NB4 (cell line): ENCODE measurements around the gene SPDL1.

Experiments used
- DNase-seq: peaks from one replicate; pipeline ENCODE4 v3.0.0; 2010; ENCODE audit warnings: low read depth
- H3K4me3 ChIP-seq: one replicate; pipeline ENCODE4 v1.5.1; 2011; ENCODE audit warnings: mild to moderate bottlenecking, low read depth, low read length, moderate library complexity
- MYC ChIP-seq: IDR thresholded peaks from 2 replicates; pipeline ENCODE4 v1.6.1; 2011; ENCODE audit warnings: low read depth, low read length
- POLR2A ChIP-seq: IDR thresholded peaks from 2 replicates; pipeline ENCODE4 v1.6.1; 2011; ENCODE audit warnings: mild to moderate bottlenecking; ENCODE audit not compliant: insufficient read length; ENCODE audit errors: extremely low read depth
- TF ChIP-seq, protein P1 (sequence below): IDR thresholded peaks from one replicate; pipeline ENCODE4 v1.5.1; 2012; ENCODE audit warnings: low read depth, low read length
- TF ChIP-seq, protein P2 (sequence below): IDR thresholded peaks from 2 replicates; pipeline ENCODE4 v1.6.1; 2011; ENCODE audit warnings: low read depth, low read length

Gene SPDL1

DNA sequence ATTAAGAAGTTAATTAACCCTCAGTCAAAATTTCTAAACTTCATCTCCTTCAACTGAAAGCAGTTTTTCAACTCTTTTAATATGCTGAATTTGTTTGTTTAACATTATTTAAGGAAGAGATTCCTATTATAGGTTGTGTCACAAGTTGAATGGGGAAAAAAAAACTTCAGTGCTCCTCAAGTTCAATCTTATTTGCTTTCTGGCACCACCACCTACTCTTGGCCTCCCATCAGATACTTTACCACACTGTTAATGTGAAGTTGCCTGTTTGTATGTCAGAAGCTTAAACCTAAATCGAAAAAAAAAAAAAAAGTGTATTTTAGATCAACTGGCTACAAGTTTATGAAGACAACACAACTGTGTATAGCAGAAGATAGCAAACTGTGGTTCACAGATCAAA lies 49.4 kb downstream of the SPDL1 start:
- TF ChIP-seq POLR2A (no peak), MYC (no peak)
- TF ChIP-seq, protein P1, sequence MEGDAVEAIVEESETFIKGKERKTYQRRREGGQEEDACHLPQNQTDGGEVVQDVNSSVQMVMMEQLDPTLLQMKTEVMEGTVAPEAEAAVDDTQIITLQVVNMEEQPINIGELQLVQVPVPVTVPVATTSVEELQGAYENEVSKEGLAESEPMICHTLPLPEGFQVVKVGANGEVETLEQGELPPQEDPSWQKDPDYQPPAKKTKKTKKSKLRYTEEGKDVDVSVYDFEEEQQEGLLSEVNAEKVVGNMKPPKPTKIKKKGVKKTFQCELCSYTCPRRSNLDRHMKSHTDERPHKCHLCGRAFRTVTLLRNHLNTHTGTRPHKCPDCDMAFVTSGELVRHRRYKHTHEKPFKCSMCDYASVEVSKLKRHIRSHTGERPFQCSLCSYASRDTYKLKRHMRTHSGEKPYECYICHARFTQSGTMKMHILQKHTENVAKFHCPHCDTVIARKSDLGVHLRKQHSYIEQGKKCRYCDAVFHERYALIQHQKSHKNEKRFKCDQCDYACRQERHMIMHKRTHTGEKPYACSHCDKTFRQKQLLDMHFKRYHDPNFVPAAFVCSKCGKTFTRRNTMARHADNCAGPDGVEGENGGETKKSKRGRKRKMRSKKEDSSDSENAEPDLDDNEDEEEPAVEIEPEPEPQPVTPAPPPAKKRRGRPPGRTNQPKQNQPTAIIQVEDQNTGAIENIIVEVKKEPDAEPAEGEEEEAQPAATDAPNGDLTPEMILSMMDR = no peak
- TF ChIP-seq, protein P2, sequence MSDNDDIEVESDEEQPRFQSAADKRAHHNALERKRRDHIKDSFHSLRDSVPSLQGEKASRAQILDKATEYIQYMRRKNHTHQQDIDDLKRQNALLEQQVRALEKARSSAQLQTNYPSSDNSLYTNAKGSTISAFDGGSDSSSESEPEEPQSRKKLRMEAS = no peak
- no peak for DNase-seq
- H3K4me3 ChIP-seq = no peak overlapping the region

DNA sequence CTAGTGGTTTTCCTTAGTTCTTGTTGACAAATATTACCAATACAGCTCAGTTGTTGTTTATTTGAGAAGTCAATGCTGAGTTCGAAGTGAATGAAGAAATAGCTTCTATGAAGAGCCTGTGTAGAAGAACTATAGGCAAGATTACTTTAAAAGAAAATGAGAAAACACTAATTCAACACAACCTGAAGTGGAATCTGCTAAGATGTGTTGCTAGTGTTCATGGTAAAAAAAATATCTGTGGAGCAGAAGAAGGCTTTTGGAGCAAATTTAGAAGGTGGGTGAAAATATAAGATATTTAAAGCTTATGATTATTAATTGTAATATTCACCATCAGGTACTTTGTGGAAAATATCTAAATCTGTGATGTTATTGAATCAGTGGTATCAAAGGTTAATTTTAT lies 51.0 kb downstream of the SPDL1 start:
- no peak overlapping the region for H3K4me3 ChIP-seq
- TF ChIP-seq, protein P2 = no peak
- TF ChIP-seq POLR2A (no peak), MYC (no peak)
- TF ChIP-seq, protein P1 = no peak
- no peak for DNase-seq

DNA sequence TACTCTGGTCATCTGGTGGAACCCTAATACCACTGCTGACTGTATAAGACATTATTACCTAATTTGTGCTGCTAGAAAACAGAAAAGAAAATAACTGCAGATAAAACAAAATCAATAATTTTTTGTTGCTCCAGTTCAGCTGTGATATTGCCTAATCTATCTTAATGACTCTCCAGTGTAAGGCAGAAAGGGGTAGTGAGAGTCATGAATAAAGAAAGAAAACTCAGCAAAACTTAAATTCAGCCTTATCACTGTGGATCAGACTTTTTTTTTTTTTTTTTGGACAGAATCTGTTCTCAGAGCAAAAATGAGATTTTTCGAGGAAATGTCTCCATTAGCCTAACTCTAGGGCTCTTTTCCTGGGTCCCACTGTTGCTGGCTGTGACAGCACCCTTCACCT lies 52.4 kb downstream of the SPDL1 start:
- no peak for TF ChIP-seq MYC
- peak; percentile 23 for DNase-seq
- no peak overlapping the region for H3K4me3 ChIP-seq

DNA sequence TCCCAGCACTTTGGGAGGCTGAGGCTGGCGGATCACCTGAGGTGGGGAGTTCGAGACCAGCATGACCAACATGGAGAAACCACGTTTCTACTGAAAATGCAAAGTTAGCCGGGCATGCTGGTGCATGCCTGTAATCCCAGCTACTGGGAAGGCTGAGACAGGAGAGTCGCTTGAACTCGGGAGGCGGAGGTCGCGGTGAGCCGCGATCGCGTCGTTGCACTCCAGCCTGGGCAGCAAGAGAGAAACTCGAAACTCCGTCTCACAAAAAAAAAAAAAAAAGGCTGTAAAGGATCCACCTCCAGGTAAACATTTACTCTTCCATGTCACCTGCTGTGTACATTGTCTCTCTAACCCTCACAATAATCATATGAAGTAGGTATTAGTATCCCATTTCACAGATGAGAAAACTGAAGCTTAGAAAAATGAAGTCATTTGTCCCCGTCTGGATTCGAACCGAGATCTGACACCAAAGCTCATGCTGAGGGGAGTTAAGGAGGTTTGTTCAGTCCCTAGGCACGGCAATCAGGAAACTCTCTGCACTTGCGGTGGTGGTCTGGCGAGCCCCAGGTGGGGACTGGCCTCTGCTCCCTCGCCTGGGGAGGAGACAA lies 53.0 kb downstream of the SPDL1 start:
- no peak for DNase-seq
- peak overlapping the region; percentile 85 for H3K4me3 ChIP-seq

DNA sequence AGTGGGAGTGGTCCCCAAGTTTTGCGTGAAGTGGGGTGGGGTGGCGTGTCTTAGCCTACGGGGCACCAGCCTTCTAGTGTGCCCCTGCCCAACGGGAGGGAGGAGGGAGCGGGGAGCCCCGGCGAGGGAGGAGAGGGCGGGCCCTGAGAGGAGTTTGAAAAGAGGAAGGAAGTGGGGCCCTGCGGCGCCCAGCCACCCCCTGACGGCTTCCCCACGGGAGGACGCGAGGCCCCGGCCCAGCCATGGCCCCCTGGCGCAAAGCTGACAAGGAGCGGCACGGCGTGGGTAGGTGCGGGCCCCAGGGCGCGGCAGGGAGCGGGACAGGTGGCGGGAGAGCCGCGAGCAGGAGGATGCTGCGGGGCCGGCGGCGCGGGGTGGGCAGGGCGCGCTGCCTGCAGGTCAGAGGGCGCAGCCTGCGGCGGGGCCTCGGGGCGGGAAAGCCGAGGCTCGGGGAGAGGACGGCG lies 53.5 kb downstream of the SPDL1 start, which contains the start of gene DOCK2:
DOCK2 (plus strand) TSS at position 191 of the 464 bp plus-strand sequence; CDS start at position 243, 52 bp downstream.
- peak; percentile 93 for DNase-seq
- peak within 1 kb of the TSS; percentile 85 for H3K4me3 ChIP-seq

More for the DNA sequence above, 53.0 kb downstream of the SPDL1 start:
- TF ChIP-seq, protein P1 = no peak
- no peak for TF ChIP-seq MYC
- TF ChIP-seq, protein P2 = no peak
- no peak for TF ChIP-seq POLR2A

DNA sequence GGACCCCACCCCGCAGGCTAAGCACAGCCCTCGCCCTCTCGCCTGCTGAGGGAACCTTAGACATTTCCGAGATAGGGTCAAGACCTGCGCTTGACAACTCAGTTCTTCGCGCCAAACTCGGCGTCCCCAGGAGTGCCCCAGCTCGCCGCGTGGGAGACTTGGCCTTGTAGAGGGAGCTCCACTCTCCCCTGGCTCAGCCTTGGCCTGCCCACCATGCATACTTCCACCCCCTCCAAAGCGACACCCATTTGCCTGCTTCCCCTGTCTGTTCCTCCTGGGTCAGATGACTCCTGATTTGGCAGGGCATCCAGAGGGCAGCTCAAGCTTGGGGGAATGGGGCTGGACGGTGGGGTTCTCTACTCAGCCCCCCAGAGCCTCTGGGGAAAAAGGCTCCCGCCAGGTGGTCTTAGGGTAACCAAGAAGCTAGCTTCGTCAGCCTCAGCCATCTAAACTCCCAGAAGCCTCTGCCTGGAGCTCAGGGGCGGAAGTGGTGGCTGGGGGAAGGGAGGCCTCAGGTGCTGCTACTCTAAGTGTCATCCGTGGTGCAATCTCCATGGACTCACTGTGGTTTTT lies 54.1 kb downstream of the SPDL1 start:
- TF ChIP-seq POLR2A (peak; percentile 41), MYC (peak; percentile 35; the same call in 1 of the 2 replicates)
- TF ChIP-seq, protein P2 = no peak; the same call in 1 of the 2 replicates
- peak overlapping the region; percentile 85 for H3K4me3 ChIP-seq
- peak; percentile 88 for DNase-seq

More for the DNA sequence above, 53.5 kb downstream of the SPDL1 start, which contains the start of gene DOCK2:
- peak; percentile 63 for TF ChIP-seq POLR2A
- TF ChIP-seq, protein P1 = no peak
- TF ChIP-seq, protein P2 = no peak
- TF ChIP-seq MYC = peak; percentile 17; the same call in 1 of the 2 replicates
